Renal pelvis (tissue), 4 donors: ENCODE data around the gene ZSCAN21. TPM values are rescaled to one million over a fixed set of nuclear protein-coding genes. Genes with fewer than 3 reads are reported as not detected.

Experiments used
- DNase-seq: peaks from one replicate; pipeline ENCODE4 v3.0.0-alpha.2; 2013
- polyA plus RNA-seq, 3 donors: library from polyadenylated mRNA; unstranded; fragments of 120-200 nt; gene quantifications; one replicate each; pipeline ENCODE4 v1.2.1, GENCODE V29; 2013; ENCODE audit not compliant: insufficient read length in 3 of 3

The ZSCAN21 gene
- polyA plus RNA-seq, 3 donors: 22.8 to 27.1 (median 23.3) TPM

DNA sequence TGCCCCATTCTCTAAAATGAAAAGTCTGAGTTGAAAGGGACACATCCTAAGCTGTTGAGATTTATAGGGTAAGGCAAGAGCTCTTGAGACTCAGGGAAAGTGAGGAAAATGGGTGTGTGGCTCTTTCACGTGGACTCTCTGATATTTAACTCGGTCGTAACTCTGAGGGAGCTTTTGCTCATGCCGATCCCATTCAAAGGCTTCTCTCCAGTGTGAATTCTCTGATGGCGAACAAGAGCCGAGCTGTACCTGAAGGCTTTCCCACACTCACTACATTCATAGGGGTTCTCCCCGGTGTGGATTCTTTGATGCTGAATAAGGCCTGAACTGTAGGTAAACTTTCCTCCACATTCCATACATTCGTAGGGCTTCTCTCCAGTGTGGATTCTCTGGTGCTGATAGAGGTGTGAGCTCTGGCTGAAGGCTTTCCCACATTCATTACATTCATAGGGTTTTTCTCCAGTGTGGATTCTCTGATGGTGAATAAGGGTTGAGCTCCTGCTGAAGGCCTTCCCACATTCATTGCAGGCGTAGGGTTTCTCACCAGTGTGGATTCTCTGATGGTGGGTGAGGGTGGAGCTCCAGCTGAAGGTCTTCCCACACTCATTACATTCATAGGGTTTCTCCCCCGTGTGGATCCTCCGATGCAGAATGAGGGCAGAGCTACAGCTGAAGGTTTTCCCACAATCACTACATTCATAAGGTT, 21.6 kb downstream of the ZSCAN21 start:
- no peak for DNase-seq

- no peak for DNase-seq
Observed at GRCh38 chr7:100072462-100072861, 22.9 kb downstream of the ZSCAN21 start.

- DNase-seq: no peak
Observed at GRCh38 chr7:100074841-100075240, 25.3 kb downstream of the ZSCAN21 start.

DNA sequence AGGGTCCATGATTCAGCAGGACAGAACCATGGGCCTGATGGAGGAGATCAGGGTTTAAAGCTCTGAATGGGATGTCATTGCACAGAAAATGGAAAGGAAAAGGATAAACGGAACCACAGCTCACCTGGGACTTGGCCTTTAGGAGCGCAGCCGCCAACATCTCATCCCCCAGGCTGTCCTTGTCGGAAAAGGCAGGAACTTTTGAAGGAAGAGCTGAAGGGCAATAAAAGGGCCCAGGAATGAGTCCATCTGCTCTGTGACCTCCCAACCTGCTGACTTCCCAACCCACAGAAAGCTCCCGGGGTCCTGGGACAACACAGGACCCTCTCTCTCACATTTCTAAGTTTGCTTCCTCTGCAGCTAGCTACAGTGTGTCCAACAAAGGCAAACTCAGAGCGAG, 25.8 kb downstream of the ZSCAN21 start:
- DNase-seq: no peak

DNA sequence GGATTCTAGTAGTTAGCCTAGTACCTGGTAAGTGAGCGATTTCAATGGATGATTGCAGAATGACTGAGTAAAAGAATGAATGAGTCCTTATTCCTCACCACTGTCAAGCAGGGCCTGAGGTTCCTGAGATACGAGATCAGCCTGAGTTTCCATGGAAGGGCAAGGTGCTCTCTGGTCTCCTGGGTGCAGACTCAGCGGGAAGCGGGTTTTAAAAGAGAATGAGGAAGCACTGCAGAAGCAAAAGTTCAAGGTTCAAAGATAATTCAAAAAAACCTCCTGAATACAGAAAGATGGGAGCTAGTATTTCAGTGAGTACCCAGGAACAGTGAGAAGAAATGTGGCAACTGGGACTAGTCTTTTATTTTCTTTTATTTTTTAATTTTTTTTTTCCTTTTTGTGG, 27.6 kb downstream of the ZSCAN21 start:
- no peak for DNase-seq

DNA sequence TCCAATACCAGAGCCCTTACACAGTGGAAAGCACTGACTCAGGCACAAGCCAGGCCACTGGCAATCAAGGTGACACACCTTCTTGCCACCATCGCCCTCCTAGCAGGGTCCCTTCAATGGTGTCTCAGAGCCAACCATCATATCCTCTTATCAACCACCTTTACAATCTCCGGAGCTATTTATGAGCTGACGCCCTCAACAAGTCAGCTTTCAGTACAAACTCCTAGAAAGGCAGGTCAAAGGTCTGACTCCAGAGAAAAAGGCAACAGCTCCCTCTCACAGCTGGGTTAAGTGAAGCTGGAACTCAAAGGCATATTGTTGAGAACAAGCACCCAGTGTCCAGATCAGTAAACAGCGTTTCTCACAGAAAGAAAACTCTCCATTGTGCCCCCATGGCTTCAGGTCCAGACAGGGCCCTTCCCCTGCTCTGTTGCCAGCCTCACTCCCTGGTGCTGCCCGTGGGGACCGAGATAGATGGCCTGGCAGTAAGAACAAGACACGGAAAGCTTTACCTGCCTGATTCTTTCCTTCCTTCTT, 29.5 kb downstream of the ZSCAN21 start:
- no peak for DNase-seq

DNA sequence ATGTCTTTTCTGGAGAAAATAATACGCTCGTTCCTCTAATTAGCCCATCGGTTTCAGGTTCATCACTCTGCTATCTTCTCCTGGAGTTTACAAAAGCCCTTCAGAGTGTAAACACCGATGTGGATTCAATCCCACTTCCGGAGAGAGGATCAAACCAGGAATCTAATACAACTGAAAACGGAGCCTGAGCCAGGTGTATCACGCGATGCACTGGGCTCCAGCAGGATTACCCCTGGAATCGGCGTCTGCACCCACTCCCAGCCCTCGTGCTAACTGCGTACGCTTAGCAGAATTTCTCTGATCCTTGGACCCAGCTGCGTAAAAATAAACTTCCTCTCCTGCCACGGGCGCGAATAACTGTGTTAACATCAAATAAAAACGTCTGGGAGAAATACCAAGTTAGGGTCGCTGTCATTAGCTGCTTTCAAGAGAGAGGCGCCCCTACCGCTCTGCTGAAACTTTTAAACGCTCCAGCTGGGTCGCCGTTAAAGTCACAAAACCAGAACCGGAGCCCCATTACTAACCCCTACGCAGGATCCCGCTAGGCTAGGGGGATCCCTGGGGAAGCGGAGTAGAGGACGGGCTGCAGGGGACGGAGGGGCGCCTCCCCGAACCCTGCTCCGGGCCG, 31.4 kb downstream of the ZSCAN21 start:
- no peak for DNase-seq

GRCh38 chr7:100081535-100082102, 32.0 kb downstream of the ZSCAN21 start, which contains the start of gene ZNF3:
Gene ZNF3, minus strand, starts transcription at chr7:100081723. Its CDS starts 4,366 bp downstream, at chr7:100077357.
- peak; percentile 99 for DNase-seq

- DNase-seq: no peak
Observed at GRCh38 chr7:100082978-100083377, 33.4 kb downstream of the ZSCAN21 start.

- no peak for DNase-seq
Observed at GRCh38 chr7:100085515-100085914, 35.9 kb downstream of the ZSCAN21 start.

GRCh38 chr7:100087055-100087750, 37.6 kb downstream of the ZSCAN21 start:
- DNase-seq: peak; percentile 62

DNA sequence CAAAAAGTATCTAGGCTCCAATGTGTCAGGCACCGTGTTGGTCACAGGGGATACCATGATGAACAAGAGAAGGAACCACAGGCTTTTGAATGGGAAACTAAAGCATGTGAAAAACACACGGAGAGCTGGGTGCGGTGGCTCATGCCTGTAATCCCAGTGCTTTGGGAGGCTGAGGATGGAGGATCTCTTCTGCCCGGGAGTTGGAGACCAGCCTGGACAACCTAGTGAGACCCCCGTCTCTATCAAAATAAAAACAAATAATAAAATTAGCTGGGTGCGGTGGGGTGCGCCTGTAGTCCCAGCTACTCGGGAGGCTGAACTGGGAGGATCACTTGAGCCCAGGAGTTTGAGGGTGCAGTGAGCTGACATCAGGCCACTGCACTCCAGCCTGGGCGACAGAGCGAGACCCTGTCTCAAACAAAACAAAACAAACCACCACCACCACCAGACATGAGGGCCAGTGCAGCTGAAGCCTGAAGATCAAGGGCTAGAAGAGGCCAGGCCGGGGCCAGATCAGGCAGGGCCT, 38.6 kb downstream of the ZSCAN21 start:
- no peak for DNase-seq

GRCh38 chr7:100088621-100089457, 39.3 kb downstream of the ZSCAN21 start, which contains the start of gene COPS6:
Gene COPS6, plus strand, starts transcription at chr7:100088969. Its CDS starts 22 bp downstream, at chr7:100088991.
- DNase-seq: peak; percentile 84

DNA sequence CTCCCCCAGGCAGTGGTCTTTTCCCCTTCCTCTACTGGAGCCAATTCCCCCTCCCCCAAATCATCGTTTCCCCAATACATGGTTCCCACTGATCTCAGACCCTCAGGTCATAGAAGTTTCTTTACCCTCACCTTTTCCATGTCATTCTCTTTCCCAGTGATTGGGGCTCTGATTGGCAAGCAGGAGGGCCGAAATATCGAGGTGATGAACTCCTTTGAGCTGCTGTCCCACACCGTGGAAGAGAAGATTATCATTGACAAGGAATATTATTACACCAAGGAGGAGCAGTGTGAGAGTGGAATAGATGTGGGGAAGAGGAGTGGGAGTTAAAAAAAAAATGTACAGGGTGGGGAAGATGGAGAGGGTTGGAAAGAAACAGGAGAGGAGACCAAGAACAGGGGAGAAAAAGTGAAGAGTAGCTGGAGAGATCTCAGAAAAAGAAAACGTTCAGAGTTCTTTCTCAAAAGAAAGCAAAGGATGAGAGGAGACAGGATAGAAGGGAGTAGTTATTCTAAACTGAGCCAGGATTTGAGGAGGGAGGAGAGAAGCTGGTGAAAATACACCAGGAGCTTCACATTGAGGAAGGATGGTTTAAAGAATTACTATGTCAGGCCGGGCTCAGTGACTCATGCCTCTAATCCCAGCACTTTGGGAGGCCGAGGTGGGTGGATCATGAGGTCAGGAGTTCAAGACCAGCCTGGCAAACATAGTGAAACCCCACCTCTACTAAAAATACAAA, 40.1 kb downstream of the ZSCAN21 start:
- no peak for DNase-seq

GRCh38 chr7:100090527-100091410, 41.2 kb downstream of the ZSCAN21 start:
- DNase-seq: no peak

DNA sequence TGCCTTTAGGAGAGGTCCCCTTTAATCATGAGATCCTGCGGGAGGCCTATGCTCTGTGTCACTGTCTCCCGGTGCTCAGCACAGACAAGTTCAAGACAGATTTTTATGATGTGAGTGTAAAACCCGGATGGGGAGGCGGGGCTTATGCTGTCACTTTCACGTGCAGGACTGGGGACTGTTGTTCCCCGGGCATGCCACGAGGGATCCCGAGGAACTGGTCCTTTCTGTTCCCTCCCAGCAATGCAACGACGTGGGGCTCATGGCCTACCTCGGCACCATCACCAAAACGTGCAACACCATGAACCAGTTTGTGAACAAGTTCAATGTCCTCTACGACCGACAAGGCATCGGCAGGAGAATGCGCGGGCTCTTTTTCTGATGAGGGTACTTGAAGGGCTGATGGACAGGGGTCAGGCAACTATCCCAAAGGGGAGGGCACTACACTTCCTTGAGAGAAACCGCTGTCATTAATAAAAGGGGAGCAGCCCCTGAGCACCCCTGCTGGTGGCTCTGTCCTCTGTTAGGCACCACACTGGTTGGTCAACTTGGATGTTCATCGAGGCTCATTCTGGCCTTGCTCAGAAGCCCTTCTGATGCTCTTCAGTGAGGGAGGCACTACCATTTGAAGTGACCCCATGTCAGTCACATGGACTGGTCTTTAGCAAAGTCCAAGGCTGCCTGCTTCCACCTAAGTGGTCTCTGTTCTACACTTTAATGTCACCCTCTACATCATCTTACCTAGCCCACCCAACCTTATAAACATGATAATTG, 42.0 kb downstream of the ZSCAN21 start:
- DNase-seq: no peak

- DNase-seq: no peak
Observed at GRCh38 chr7:100093054-100093453, 43.5 kb downstream of the ZSCAN21 start.

DNA sequence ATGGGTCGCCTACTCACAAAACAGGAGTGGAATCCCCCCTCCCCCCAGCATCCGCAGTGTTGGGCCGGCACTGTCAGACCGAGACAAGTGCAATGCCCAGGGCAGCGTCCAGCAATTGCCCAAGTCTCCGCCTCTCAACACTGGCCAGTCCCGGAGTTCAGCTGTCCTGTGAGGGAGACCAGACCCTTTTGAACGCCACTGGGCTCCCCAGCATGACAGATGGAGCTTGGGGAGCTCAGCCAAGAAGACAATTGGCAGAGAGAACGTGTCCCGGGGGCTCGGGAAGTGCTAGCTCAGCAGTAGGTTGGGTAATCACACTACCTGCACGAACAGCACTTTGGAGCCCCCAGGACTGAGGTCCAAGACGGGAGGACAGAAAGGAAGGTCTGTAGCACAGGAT, 43.9 kb downstream of the ZSCAN21 start:
- DNase-seq: no peak
